ENCODE data around the gene CHIA.

The CHIA gene

DNA sequence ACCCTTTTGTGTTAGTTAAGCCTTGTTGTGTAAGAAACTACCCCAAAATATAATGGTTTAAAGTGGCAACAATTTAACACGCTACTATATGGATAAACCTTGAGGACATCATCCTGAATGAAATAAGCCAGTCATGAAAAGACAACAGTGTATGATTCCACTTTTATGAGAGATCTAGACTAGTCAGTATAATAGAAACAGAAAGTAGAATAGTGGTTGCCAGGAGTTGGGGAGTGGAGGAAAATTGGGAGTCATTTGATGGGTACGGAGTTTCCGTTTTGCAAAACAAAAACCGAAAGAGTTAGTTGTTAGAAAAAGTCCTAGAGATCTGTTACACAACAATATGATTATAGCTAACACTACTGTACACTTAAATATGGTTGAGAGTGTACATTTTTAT is 16.0 kb upstream of the CHIA start:
- Histone ChIP-seq H3K4me1 (ENCODE audit: insufficient read depth, low read length) (peaks cover 5% of the 10 kb centered on the region; the same call in 1 of the 2 replicates), H3K36me3 (ENCODE audit: insufficient read depth, low read length) (no peaks in the 10 kb centered on the region), H3K9ac (ENCODE audit: low read depth, low read length) (no peak overlapping the region), H3K9me3 (ENCODE audit: control insufficient read depth, insufficient read depth, low read length) (no peaks in the 10 kb centered on the region)

DNA sequence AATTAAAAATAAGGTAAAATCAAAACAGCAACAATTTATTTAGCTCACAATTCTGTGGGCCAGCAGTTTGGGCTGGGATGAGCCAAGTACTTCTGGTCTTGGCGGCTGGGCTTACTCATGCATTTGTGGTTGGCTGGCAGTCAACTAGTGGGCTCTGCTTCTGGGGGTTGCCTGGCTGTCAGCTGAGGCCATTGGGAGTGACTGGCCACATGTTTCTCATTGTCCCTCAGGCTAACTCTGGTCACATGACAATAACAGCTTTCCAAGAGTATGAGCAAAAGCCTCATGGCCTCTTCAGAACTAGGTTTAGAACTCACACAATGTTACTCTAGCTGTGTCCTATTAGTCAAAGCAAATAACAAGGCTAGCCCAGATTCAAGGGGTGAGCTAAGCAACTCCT is 15.6 kb upstream of the CHIA start:
- Histone ChIP-seq H3K9ac (ENCODE audit: low read depth, low read length) (no peak overlapping the region), H3K36me3 (ENCODE audit: insufficient read depth, low read length) (no peaks in the 10 kb centered on the region), H3K9me3 (ENCODE audit: control insufficient read depth, insufficient read depth, low read length) (no peaks in the 10 kb centered on the region), H3K4me1 (ENCODE audit: insufficient read depth, low read length) (peaks cover 5% of the 10 kb centered on the region; the same call in 1 of the 2 replicates)

DNA sequence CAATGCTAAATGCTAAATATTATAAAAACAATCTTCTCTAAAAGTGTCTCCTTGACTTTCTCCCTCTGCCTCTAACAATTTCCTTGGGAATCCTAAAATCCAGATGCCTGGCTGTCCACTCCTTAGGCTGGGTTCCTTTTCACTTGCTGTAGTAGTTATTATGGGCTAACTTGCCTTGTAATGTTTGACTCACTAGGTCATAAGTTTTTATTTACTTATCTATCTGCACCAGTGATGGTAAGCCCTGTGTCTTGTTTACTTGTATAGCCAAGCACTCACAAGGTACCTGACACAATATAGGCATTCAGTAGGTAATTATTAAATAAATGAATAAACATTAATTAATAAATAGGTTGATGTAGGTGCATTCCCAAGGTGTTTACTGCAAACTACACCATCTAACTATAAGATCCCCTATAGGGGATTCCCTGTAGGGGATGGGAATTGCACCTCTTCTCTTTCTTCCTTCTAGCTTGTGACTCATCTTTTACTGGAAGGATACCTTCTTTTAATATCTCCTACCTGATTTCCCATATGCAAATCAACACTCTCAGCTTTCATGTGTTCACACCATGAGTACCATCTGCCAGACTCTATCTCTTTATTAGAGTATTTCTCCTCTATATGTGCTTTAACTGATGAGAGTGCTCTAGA is 14.7 kb upstream of the CHIA start:
- Histone ChIP-seq H3K9me3 (ENCODE audit: control insufficient read depth, insufficient read depth, low read length) (no peaks in the 10 kb centered on the region), H3K4me1 (ENCODE audit: insufficient read depth, low read length) (peaks cover 5% of the 10 kb centered on the region; the same call in 1 of the 2 replicates), H3K36me3 (ENCODE audit: insufficient read depth, low read length) (no peaks in the 10 kb centered on the region), H3K9ac (ENCODE audit: low read depth, low read length) (no peak overlapping the region)

DNA sequence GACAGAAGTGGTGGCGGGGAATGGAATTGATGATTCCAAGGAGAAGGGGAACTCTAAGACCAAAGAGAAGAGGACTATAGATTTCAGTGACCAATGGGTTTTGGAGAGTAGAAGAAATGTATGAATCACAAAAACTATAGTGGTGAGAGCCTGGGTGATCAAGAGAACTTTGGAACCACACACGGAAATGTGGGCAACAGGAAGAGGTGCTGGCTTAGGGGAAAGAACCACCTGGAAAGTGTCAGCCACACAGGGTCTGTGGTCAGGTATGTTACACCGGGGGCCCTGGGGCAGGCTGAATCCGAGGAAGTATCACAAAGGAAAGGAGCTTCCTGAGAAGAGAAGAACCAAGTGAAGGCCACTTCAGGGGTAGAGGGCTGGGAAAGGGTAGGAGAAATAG is 11.5 kb upstream of the CHIA start:
- Histone ChIP-seq H3K9me3 (ENCODE audit: control insufficient read depth, insufficient read depth, low read length) (no peaks in the 10 kb centered on the region), H3K9ac (ENCODE audit: low read depth, low read length) (no peak overlapping the region), H3K36me3 (ENCODE audit: insufficient read depth, low read length) (no peaks in the 10 kb centered on the region), H3K4me1 (ENCODE audit: insufficient read depth, low read length) (no peaks in the 10 kb centered on the region)

DNA sequence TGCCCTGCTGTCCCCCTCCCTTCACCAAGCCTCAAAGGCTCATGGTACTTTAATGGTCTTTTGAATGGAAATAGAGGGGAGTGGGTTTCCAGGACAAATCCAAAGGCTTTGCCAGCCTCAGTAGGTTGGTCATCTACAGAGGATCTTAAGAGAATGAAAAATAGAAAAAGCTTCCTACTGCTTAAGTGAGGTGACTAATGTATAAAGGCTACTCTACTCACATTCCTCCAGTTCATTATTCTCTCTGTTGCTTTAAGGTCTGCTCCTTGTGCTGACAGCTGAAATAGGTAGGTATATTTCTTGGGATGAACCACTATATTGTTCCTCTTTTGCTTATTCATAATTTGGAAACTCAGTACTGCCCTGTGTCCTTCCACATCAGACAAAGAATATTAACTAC is 10.4 kb upstream of the CHIA start:
- Histone ChIP-seq H3K36me3 (ENCODE audit: insufficient read depth, low read length) (no peaks in the 10 kb centered on the region), H3K4me1 (ENCODE audit: insufficient read depth, low read length) (no peaks in the 10 kb centered on the region), H3K9ac (ENCODE audit: low read depth, low read length) (no peak overlapping the region), H3K9me3 (ENCODE audit: control insufficient read depth, insufficient read depth, low read length) (no peaks in the 10 kb centered on the region)

DNA sequence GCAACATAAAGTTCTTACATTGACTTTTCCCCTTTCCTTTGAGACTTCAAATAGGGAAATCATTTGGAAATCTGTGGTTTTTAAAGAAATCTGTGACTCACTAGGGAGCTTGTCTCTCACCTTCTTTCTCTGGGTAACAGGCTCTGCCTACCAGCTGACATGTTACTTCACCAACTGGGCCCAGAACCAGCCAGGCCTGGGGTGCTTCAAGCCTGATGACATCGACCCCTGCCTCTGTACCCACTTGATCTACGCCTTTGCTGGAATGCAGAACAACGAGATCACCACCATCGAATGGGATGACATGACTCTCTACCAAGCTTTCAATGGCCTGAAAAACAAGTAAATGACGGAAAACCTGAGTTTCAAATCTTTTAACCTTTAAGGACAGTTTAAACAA is 9.2 kb upstream of the CHIA start:
- Histone ChIP-seq H3K4me1 (ENCODE audit: insufficient read depth, low read length) (no peaks in the 10 kb centered on the region), H3K9me3 (ENCODE audit: control insufficient read depth, insufficient read depth, low read length) (no peaks in the 10 kb centered on the region), H3K9ac (ENCODE audit: low read depth, low read length) (no peak overlapping the region), H3K36me3 (ENCODE audit: insufficient read depth, low read length) (no peaks in the 10 kb centered on the region)

DNA sequence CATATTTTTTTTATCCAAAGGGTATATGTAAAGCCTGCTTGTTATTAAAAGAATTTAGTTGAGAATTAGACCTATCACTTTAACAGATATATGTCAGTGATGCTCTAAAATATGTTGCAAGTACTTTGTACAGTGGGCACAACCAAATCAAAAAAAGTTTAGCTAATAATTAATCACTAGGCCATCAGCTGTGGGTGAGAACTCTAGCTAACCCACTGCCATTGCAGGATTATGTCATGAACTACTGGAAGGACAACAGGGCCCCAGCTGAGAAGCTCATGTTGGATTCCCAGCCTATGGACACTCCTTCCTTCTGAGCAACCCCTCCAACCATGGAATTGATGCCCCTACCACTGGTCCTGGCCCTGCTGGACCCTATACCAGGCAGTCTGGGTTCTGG is 6.8 kb upstream of the CHIA start:
- no peaks in the 10 kb centered on the region for H3K36me3 ChIP-seq (ENCODE audit: insufficient read depth, low read length)
- no peaks in the 10 kb centered on the region for H3K4me1 ChIP-seq (ENCODE audit: insufficient read depth, low read length)
- no peaks in the 10 kb centered on the region for H3K9me3 ChIP-seq (ENCODE audit: control insufficient read depth, insufficient read depth, low read length)
- H3K9ac ChIP-seq (ENCODE audit: low read depth, low read length), result no peak overlapping the region

DNA sequence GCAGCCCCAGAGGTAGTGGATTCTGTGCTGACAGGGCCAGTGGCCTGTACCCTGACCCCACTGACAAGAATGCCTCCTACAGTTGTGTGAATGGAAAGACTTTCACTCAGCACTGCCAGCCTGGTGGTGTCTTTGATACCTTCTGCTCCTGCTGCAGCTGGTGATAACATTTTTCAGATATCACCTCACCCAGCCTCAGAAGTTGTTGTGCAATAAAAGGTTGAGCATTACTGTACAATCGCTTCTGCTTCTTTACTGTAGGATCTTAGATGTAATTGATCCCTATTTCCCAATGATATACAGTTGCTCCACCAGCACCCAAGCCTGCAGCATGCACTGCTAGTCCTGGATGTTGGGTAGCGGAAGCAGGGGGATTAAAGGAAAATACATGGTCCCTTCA is 4.8 kb upstream of the CHIA start:
- Histone ChIP-seq H3K9me3 (ENCODE audit: control insufficient read depth, insufficient read depth, low read length) (no peaks in the 10 kb centered on the region), H3K36me3 (ENCODE audit: insufficient read depth, low read length) (no peaks in the 10 kb centered on the region), H3K9ac (ENCODE audit: low read depth, low read length) (no peak overlapping the region), H3K4me1 (ENCODE audit: insufficient read depth, low read length) (no peaks in the 10 kb centered on the region)

DNA sequence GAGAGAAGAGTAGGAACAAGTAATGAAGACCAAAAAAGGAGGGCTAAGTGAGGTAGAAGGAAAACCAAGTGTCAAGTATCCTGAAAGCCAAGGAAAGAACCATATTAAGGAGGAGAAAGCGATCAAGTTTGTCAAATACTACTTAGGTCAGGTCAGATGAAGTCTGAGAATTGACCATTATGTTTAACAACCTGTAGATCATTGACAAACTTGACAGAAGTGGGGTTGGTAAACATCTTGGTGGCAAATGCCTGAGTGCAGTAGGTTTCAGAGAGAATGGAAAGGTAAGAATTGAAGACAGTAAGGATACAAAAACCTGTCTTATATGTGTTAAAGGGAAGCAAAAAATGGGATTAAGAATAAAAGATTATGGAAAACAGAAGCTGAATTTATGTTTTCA is 3.7 kb upstream of the CHIA start:
- Histone ChIP-seq H3K9me3 (ENCODE audit: control insufficient read depth, insufficient read depth, low read length) (no peaks in the 10 kb centered on the region), H3K36me3 (ENCODE audit: insufficient read depth, low read length) (no peaks in the 10 kb centered on the region), H3K9ac (ENCODE audit: low read depth, low read length) (no peak overlapping the region), H3K4me1 (ENCODE audit: insufficient read depth, low read length) (no peaks in the 10 kb centered on the region)

DNA sequence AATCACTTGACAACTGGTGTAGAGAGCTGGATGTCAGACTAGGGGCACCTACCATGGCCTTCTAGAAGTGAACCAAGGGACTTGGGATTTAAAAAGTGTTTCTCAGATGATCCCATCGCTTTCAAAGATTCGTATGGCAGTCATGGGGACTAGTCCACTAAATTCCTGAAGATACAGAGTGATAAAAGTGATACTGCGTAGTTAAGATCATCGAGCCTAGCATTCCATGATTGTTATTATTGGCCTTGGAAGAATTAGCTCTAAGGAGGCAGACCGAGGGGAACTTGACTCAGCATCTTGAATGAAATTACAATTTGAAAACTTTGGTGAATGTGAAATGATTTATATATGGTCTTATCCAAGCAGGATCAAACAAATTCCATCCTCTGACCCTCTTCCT is 1.3 kb upstream of the CHIA start:
- no peaks in the 10 kb centered on the region for H3K9me3 ChIP-seq (ENCODE audit: control insufficient read depth, insufficient read depth, low read length)
- H3K9ac ChIP-seq (ENCODE audit: low read depth, low read length), result no peak overlapping the region

DNA sequence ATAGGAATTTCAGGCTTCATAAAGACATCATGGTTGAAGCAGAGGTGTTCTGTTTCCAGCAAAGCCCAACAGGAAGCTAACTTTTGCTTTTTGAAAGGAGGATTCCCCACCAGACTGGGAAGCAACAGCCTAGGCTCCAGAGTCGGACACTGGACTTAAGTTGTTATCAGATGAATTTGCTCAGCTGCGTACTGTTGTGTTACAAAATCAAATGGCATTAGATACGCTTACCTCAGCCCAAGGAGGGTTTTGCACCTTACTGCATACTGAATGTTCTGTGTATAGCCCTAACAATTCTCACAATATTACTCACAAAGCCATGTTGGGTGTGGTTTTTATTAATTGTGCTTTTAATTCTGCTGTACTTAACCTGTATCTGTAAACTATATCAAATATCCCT is 547 bp upstream of the CHIA start:
- Histone ChIP-seq H3K9me3 (ENCODE audit: control insufficient read depth, insufficient read depth, low read length) (no peaks in the 10 kb centered on the region), H3K9ac (ENCODE audit: low read depth, low read length) (no peak overlapping the region), H3K36me3 (ENCODE audit: insufficient read depth, low read length) (no peaks in the 10 kb centered on the region), H3K4me1 (ENCODE audit: insufficient read depth, low read length) (no peaks in the 10 kb centered on the region)

More for the DNA sequence above, 1.3 kb upstream of the CHIA start:
- Histone ChIP-seq H3K36me3 (ENCODE audit: insufficient read depth, low read length) (no peaks in the 10 kb centered on the region), H3K4me1 (ENCODE audit: insufficient read depth, low read length) (no peaks in the 10 kb centered on the region)

DNA sequence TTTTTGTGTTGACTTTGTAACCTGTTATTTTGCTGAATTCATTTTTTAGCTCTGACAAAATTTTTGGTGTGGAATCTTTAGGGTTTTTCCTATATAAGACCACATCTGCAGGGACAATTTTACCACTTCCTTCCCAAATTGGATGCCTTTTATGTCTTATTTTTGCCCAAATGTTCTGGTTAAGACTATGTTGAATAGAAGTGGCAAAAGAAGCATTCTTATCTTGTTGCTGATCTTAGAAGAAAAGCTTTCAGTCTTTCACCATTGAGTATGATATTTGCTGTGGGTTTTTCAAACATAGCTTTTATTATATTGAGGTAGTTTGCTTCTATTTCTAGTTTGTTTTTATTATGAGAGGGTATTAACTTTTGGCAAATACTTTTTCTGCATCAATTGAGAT is 3.7 kb downstream of the CHIA start:
- Histone ChIP-seq H3K9me3 (ENCODE audit: control insufficient read depth, insufficient read depth, low read length) (no peaks in the 10 kb centered on the region), H3K4me1 (ENCODE audit: insufficient read depth, low read length) (no peaks in the 10 kb centered on the region), H3K36me3 (ENCODE audit: insufficient read depth, low read length) (no peaks in the 10 kb centered on the region), H3K9ac (ENCODE audit: low read depth, low read length) (no peak overlapping the region)

DNA sequence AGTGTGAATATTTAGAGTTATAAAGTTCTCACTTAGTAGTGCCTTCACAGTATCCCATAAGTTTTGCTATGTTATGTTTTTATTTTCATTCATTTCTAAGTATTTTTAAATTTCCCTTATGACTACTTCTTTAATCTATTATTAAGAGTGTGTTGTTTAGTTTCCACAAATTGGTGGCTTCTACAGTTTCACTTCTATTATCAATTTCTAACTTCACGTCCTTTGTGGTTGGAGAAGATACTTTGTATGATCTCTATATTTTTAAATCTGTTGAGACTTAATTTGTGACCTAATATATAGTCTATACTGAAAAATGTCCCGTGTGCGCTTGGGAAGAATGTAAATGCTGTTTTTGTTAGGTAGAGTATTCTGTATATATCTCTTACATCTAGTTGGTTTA is 11.7 kb downstream of the CHIA start:
- 0 out of 2 replicates have a peak, but pooled peaks cover 4% of the 10 kb centered on the region for H3K4me1 ChIP-seq (ENCODE audit: insufficient read depth, low read length)
- peaks cover 4% of the 10 kb centered on the region for H3K9me3 ChIP-seq (ENCODE audit: control insufficient read depth, insufficient read depth, low read length)
- no peaks in the 10 kb centered on the region for H3K36me3 ChIP-seq (ENCODE audit: insufficient read depth, low read length)
- no peak overlapping the region for H3K9ac ChIP-seq (ENCODE audit: low read depth, low read length)

DNA sequence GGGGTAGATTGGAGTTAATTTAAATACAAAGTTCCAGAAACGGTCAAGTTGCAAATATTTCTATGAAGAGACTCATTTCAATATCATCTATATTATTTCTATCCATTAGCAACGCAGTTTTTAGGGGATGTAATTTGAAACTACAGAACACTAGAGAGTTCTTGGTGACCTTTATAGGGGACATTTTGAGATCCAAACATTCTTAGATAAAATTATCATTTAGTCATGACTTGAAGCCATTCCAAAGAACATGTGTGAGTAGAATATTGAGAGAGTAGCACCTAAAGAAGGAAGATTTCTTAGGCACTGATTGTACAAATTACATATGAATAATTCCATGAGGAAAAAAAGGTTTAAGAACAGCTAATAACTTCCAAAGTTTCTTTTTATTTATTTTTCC is 19.0 kb downstream of the CHIA start:
- peaks cover 6% of the 10 kb centered on the region for H3K9me3 ChIP-seq (ENCODE audit: control insufficient read depth, insufficient read depth, low read length)
- no peaks in the 10 kb centered on the region for H3K36me3 ChIP-seq (ENCODE audit: insufficient read depth, low read length)
- no peak overlapping the region for H3K9ac ChIP-seq (ENCODE audit: low read depth, low read length)
- 0 out of 2 replicates have a peak, but pooled peaks cover 4% of the 10 kb centered on the region for H3K4me1 ChIP-seq (ENCODE audit: insufficient read depth, low read length)

DNA sequence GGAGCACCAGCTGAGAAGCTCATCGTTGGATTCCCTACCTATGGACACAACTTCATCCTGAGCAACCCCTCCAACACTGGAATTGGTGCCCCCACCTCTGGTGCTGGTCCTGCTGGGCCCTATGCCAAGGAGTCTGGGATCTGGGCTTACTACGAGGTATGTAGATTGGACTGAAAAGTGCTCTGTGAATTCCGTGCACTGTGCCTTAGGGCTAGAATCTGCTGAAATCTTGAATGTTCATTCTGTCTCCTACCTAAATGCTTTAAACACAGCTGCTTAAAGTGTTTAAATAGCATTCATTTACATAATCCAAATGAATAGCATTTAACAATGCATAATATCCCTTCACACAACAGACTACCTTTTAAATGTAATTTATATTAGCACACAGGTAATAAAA is 27.9 kb downstream of the CHIA start:
- Histone ChIP-seq H3K9me3 (ENCODE audit: control insufficient read depth, insufficient read depth, low read length) (peaks cover 3% of the 10 kb centered on the region; the same call in 1 of the 2 replicates), H3K4me1 (ENCODE audit: insufficient read depth, low read length) (no peaks in the 10 kb centered on the region), H3K36me3 (ENCODE audit: insufficient read depth, low read length) (no peaks in the 10 kb centered on the region), H3K9ac (ENCODE audit: low read depth, low read length) (no peak overlapping the region)
